ENCODE results near the gene KRTAP5-8. TPM values are rescaled to one million over a fixed set of nuclear protein-coding genes. Genes with fewer than 3 reads are reported as not detected.

The KRTAP5-8 gene
- not detected in 2 replicates for total RNA-seq

GRCh38 chr11:71537977-71538665 lies at the start of gene KRTAP5-8:
KRTAP5-8 (plus strand) TSS chr11:71538025; CDS start chr11:71538056, 31 bp downstream.

GRCh38 chr11:71526796-71527575 lies 10.8 kb upstream of the KRTAP5-8 start, which contains the start of gene KRTAP5-7:
KRTAP5-7 (plus strand) TSS chr11:71527267; CDS start chr11:71527301, 34 bp downstream.

GRCh38 chr11:71548120-71548519 lies 10.3 kb downstream of the KRTAP5-8 start, which contains the start of gene KRTAP5-9:
KRTAP5-9 (plus strand) TSS chr11:71548420; CDS start chr11:71548658, 238 bp downstream.

GRCh38 chr11:71565263-71565662 lies 27.4 kb downstream of the KRTAP5-8 start, which contains the start of gene KRTAP5-10:
KRTAP5-10 (plus strand) TSS chr11:71565563; CDS start chr11:71565588, 25 bp downstream.

GRCh38 chr11:71582309-71582895 lies 44.6 kb downstream of the KRTAP5-8 start, which contains the start of gene KRTAP5-11:
KRTAP5-11 (minus strand) TSS chr11:71582875; CDS start chr11:71582837, 38 bp downstream.

Small RNA genes lying within 50 kb of the gene (small RNA-seq; reads per million reads assigned to genes)
- gene AP000867.1, result not detected
- not detected for gene KRTAP5-14P

Other genes starting within 250 kb of the KRTAP5-8 start
- 36.9 and 51.1 TPM in 2 replicates for gene DHCR7, start 89.6 kb upstream of the KRTAP5-8 start, total RNA-seq
- 130 and 132 TPM in 2 replicates for gene NADSYN1, start 84.8 kb upstream of the KRTAP5-8 start, total RNA-seq
- gene KRTAP5-7, start 10.8 kb upstream of the KRTAP5-8 start, total RNA-seq, result not detected in 2 replicates
- not detected in 2 replicates for gene KRTAP5-9, start 10.4 kb downstream of the KRTAP5-8 start, total RNA-seq
- gene KRTAP5-10, start 27.5 kb downstream of the KRTAP5-8 start, total RNA-seq, result not detected in 2 replicates
- gene KRTAP5-11, start 44.9 kb downstream of the KRTAP5-8 start, total RNA-seq, result not detected in 2 replicates

Data from vein endothelial cell (primary cell).